Measurements from ENCODE around the gene RNF208.
"Not testable (repeated sequence)": the region's sequence is repeated elsewhere in the genome, so short reads cannot be mapped to it uniquely, and the experiment has no call there.

RNF208 gene, protein sequence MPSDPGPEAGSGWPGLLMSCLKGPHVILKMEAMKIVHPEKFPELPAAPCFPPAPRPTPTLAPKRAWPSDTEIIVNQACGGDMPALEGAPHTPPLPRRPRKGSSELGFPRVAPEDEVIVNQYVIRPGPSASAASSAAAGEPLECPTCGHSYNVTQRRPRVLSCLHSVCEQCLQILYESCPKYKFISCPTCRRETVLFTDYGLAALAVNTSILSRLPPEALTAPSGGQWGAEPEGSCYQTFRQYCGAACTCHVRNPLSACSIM

GRCh38 chr9:137222190-137223077 is at the start of gene RNF208:
TSS of gene RNF208 (minus strand) at chr9:137222240. CDS start at chr9:137221212, 1,028 bp downstream.
- peak in 2 of 3 donors; percentile 9 to 45 for DNase-seq

DNA sequence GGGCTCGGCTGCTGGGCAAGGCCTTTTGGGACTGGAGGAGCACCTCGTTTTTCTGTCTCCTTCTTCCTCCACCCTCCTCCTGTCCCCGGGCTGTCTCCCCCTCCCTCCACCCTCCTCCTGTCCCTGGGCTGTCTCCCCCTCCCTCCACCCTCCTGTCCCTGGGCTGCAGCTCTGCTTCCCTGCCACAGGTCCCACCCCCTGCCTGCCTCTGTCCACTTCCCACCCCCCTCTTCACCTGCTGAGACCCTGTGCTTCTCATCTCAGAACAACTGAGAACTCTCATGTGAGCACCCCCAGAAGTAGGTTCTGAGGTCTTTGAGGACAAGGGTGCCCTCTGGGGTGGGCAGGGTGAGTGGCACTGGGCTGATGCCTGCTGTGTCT is 49.6 kb upstream of the RNF208 start:
- DNase-seq, result no peak

DNA sequence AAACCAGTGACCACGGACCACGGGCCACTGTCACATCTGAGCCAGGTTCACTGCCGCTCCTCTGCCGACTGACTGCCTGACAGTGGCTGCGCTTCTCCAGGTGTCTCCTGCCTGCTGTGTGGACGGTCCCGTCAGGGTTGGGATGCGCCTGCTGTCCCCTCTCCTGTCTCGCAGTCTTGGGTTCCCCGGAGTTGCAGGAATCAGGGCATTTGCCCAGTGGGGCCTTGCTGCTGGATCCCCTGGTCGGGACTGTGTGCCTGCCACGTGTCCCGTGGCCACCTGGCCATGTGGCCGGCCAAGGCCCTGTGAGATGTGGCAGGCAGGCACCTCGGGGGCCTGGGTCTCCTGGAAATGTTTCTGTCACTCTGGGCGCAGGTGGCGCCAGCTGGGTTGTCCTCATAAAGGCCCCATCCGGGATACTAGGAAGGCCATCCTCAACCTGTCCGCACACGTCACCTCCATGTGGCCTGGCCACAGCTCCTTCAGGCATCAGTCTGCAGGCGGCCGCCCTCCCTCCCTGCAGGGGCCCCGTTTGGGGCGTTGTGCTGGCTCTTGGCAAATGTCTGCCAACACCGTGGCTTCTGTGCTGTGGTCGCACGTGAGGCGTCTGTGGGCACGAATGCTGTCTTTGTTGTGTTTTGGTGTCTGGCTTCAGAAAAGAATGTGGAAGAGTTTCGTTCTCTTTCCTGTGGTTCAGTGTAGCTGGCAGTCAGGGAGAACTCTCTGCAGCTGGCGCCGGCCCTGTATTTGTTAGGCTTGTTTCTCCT is 49.1 kb upstream of the RNF208 start:
- no peak for DNase-seq

DNA sequence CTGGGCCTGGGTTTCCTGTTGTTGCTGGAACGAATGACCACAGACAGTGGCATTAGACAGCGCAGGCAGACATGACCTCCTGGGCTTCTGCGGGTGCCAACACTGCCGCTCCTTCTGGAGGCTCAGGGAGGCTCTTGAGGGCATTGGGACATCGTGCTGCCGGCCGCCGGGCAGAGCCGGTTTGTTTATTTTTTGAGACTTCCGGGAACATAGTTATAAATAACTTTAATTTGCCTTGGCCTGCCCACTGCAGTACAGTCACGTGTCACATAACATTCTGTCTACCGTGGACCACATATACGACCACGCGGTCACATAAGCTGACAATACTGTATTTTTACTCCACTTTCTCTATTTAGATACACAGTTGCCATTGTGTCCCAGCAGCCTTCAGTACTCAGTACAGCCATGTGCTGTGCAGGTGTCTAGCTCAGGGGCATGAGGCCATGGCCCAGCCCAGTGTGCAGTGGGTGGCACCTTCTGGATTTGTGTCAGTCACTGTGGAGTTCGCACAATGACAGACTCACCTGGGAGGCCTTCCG is 47.3 kb upstream of the RNF208 start:
- DNase-seq, result no peak

- DNase-seq, result peak; percentile 42 to 73 (median 61)
Measured at GRCh38 chr9:137268538-137269201, 46.6 kb upstream of the RNF208 start.

DNA sequence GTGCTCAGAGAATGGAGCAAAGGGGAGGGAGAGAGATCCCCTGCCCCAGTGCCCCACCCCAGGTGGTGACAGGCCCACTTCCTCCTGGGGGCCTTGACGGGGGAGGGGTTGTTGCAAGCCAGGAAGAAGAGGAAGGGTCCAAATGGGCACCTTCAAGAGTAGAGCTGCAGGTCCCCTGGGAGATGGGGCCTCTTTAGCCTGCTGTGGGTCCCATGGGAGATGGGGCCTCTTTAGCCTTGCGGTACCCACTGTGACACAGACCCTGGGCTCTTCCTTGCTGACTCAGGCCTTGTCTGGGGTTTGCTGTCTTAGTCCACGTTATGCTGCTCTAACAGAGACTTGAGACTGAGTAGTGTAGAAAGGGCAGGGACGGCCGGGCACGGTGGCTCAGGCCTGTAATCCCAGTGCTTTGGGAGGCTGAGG is 45.9 kb upstream of the RNF208 start:
- DNase-seq, result no peak

GRCh38 chr9:137266585-137267453 is 44.8 kb upstream of the RNF208 start:
- DNase-seq, result no peak

GRCh38 chr9:137266162-137266527 is 44.1 kb upstream of the RNF208 start:
- no peak for DNase-seq

DNA sequence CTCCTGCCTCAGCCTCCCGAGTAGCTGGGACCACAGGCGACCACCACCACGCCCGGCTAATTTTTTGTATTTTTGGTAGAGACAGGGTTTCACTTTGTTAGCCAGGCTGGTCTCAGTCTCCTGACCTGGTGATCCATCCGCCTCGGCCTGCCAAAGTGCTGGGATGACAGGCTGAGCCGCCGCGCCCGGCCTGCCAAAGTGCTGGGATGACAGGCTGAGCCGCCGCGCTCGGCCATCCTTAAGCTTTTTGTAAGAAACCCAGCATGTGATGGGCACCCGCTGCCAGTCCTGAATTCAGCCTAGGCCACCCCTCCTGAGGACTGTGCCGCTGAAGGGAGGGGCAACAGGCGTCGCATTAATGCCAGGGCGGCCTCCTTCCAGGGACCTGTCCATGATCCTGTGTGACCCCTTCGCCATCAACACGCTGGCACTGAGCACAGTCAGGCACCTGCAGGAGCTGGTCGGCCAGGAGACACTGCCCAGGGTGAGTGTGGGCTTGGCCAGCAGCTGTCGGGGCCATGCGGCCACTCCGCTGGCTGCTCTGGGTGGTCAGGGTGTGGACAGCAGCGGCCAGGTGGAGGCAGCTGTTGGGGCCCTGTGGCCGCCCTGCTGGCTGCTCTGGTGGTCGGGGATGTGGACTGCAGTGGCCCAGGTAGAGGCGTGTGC is 43.6 kb upstream of the RNF208 start:
- no peak for DNase-seq

DNA sequence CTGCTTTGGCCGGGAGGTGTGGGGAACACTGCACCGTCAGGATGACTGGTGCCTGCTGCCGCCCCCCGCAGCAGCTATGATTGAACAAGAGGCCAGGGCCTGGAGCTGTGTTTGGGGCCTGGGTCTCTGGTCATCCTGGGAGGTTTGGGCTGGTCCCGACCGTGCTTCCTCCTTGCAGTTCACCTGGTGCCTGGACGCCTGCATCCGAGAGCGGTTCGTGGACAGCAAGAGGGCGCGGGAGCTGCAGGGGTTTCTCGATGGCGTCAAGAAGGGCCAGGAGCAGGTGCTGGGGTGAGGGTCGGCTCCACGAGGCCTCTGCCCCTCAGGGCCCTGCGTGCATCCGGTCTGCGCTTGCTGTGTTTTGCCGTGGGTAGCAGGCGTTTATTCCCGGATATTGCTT is 42.0 kb upstream of the RNF208 start:
- no peak for DNase-seq

DNA sequence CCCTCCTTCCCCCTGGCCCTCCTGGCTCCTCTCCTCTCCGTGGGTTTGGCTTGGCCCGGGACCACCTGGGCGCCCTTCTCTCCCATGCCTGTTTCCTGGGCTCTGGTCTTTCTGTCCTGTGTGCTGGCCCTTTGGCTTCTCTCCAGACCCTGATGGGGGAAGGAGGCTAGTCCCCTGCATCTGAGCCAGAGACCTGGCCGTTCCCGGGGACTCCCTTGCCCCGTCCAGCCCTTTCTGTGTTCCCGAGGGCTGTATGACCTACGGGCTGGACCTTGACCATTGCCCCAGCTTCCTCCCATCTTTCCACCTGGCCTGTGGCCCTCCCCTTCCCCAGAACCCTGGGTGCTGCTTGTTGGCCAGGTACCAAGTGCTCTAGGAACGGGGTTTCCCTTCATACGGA is 41.5 kb upstream of the RNF208 start:
- no peak for DNase-seq

- no peak for DNase-seq
Measured at GRCh38 chr9:137262909-137263285, 40.9 kb upstream of the RNF208 start.

DNA sequence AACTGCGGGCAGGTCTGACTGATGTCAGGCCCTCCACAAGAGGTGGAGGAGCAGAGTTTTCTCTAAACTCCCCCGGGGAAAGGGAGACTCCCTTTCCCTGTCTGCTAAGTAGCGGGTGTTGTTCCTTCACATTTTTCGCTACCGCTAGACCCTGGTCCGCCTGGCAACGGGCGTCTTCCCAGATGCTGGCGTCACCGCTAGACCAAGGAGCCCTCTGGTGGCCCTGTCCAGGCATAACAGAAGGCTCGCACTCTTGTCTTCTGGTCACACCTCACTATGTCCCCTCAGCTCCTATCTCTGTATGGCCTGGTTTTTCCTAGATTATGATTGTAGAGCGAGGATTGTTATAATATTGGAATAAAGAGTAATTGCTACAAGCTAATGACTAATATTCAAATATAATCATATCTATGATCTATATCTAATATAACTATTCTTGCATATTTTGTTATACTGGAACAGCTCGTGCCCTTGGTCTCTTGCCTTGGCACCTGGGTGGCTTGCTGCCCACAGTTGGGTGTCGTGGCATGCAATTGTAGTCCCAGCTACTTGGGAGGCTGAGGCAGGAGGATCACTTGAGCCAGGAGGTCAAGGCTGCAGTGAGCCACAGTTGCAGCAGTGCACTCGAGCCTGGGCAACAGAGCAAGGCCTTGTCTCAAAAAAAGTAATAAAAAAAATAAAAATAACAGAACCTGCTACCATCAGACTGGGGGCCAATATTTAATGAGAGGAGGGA is 40.3 kb upstream of the RNF208 start:
- DNase-seq, result not testable (repeated sequence)

DNA sequence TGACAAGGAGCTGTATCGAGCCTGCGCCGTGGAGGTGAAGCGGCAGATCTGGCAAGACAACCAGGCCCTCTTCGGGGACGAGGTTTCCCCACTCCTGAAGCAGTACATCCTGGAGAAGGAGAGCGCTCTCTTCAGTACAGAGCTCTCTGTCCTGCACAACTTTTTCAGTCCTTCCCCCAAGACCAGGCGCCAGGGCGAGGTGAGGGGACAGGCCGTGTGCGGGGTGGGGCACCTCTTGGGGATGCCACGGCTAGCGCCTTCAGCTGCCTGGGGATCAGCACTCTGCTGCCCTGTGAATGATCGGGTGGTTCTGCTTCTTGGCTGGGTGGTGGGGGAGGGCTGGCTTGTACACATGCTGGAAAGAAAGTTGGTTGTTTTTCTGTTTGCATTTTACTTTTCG is 34.8 kb upstream of the RNF208 start:
- DNase-seq, result no peak

DNA sequence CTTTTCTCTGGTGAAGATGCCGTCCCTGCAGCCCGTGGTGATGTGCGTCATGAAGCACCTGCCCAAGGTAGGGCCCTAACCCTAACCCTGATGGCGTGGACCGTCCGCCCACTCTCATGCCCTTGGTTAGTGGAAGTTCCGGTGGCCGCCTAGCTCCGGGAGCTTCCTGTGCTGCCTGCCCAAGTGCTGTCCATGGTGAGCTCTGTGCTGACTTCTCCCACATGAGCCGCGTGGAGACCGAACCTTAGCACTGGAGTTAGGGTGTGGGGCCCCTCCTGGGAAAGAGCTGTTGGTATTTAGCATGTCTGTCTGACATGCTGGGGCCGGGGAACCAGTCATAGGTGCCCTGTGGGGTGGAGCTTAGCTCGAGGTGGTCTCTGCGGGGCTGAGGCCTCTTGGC is 34.3 kb upstream of the RNF208 start:
- no peak for DNase-seq

DNA sequence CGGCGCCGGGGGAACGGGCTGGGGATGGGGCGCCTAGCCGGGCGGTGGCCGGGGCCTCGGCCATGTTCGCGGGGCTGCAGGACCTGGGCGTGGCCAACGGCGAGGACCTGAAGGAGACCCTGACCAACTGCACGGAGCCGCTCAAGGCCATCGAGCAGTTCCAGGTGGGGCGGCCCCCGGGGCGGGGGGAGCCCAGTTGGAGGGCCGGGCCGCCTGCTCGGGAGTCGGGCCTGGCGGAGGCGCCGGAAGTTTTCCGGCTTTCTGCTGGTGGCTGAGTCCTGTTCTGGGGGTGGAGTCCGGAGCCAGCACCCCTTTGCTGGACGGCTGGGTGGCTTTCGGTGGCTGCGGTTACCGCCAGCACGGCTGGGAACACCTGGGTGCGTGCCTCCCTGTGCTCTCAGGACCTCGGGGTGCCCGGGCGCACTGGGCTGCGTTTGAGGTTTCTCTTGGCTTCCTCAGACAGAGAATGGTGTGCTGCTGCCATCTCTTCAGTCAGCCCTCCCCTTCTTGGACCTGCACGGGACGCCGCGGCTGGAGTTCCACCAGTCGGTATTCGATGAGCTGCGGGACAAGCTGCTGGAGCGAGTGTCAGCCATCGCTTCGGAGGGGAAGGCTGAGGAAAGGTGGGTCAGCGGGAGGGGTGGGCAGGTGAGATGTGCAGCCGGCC is 33.5 kb upstream of the RNF208 start:
- no peak for DNase-seq

- peak; percentile 90 to 97 (median 96) for DNase-seq
Measured at GRCh38 chr9:137254624-137255447, 32.8 kb upstream of the RNF208 start, which contains the start of gene NELFB. TSS of gene NELFB (plus strand) at chr9:137255327.

DNA sequence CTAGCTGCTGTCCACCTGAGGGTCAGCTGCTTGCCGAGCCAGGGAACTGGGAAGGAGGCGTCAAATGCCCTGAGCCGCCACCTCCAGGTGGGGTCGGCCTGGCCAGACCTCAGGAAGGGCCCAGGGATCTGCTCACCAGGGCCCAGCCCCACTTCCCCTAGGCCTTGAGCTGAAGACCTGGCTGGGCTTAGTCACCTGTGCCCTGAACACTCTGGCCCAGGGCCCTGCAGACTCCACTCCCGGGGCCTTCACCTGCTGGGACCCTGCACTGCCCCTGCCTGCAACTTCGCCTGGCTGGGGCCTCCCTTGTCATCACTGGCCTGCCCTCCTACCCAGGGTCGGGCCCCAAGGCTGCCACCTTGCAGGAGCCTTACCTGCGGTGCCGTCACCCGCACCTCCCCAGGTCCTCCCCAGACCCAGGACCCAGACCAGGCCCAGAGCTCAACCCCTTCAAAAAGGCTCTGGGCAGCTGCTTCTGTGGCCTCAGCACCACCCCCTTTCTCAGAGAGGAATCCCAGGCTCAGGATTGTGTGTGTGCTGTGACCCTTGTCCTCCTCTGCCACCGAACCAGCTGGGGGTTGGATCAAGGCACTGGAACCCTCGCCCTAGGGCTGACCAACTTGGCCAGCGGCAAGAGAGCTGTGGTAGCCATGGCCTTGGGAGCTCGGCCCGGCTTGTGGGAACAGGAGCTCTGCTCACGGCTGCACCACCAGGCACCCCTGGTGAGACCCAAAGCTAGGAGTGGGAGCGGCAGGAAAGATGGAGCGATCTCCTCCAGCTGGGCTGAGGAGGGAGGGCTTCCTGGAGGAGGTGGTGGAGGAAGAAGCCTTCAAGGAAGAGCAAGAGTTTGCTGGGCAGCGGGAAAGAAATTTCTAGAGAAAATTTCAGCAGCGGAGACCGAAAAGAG is 31.9 kb upstream of the RNF208 start:
- no peak for DNase-seq
